ENCODE results near the gene PHF5A.

- TF ChIP-seq, protein P1, sequence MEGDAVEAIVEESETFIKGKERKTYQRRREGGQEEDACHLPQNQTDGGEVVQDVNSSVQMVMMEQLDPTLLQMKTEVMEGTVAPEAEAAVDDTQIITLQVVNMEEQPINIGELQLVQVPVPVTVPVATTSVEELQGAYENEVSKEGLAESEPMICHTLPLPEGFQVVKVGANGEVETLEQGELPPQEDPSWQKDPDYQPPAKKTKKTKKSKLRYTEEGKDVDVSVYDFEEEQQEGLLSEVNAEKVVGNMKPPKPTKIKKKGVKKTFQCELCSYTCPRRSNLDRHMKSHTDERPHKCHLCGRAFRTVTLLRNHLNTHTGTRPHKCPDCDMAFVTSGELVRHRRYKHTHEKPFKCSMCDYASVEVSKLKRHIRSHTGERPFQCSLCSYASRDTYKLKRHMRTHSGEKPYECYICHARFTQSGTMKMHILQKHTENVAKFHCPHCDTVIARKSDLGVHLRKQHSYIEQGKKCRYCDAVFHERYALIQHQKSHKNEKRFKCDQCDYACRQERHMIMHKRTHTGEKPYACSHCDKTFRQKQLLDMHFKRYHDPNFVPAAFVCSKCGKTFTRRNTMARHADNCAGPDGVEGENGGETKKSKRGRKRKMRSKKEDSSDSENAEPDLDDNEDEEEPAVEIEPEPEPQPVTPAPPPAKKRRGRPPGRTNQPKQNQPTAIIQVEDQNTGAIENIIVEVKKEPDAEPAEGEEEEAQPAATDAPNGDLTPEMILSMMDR (IDR thresholded peaks at IDR 0.05) = no peak
- TF ChIP-seq EZH2 (IDR thresholded peaks at IDR 0.05; ENCODE audit: borderline replicate concordance, insufficient read depth, low read depth, low read length, poor library complexity, severe bottlenecking) = no peak
Observed at GRCh38 chr22:41507330-41508063, 39.0 kb upstream of the PHF5A start.
